ENCODE data around the gene ESRRG. TPM values are rescaled to one million over a fixed set of nuclear protein-coding genes. Genes with fewer than 3 reads are reported as not detected.
A peak's percentile ranks its signal among the peaks of the same experiment; 100 is the strongest.

The ESRRG gene
- polyA plus RNA-seq, 4 donors: 2.4 to 9.5 (median 5.2) TPM

DNA sequence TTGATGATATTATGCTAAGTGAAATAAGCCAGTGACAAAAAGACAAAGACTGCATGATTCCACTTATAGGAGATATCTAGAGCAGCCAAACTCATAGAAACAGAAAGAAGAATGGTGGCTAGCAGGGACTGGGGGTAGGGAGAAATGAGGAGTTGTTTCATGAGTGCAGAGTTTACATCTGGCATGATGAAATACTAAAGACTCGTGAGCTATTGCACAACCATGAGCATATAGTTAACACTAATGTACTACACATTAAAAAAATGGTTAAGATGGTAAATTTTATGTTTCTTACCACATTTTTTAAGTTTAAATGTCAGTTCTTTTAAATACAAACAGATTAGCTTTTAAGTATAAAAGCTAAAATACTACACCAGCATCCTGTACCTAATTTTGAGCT is 57.8 kb downstream of the ESRRG start:
- H3K4me3 ChIP-seq (ENCODE audit: low read depth in 1 of 3, low read length in 3 of 3): no peak overlapping the region
- H3K4me1 ChIP-seq (ENCODE audit: control insufficient read depth in 3 of 3, insufficient read depth in 2 of 3, low read depth in 1 of 3, low read length in 2 of 3): peaks cover 0 to 3% (median 0%) of the 10 kb centered on the region in 3 donors
- 45 to 76% (median 59%) methylated on average over 1 of the region's 1 CpG for WGBS, 3 donors
- H3K9me3 ChIP-seq (ENCODE audit: control insufficient read depth in 2 of 2, insufficient read depth in 1 of 2, low read depth in 1 of 2, low read length in 1 of 2): no peaks in the 10 kb centered on the region
- H3K27ac ChIP-seq (ENCODE audit: low read depth in 1 of 3, low read length in 2 of 3): peak overlapping the region in 1 of 3 donors; percentile 36
- FAIRE-seq: no peak
- no peaks in the 10 kb centered on the region for H3K36me3 ChIP-seq (ENCODE audit: control insufficient read depth in 3 of 3, insufficient read depth in 2 of 3, low read depth in 1 of 3, low read length in 3 of 3)
- H3K27me3 ChIP-seq (ENCODE audit: control insufficient read depth in 3 of 3, insufficient read depth in 3 of 3, low read length in 3 of 3): no peaks in the 10 kb centered on the region
- peak in 1 of 2 donors; percentile 88 for DNase-seq

DNA sequence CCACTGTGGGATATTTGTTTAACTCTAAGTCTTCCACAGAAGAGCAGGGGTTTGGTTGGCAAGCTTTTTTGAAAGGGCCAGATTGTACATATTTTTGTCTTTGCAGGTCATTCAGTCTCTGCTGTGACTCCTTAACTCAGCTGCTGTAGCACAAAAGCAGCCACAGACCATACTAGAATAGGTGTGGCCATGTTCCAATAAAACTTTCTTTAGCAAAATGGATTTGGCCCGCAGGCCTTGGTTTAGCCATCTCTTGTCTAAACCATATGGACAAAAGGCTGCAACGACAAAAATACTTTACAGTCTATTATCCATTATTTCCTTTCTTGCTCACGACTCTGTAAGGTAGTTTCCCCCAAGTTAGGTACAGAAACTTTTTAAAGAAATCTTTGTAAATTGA is 60.5 kb downstream of the ESRRG start:
- FAIRE-seq (no peak), DNase-seq (no peak)
- Histone ChIP-seq H3K9me3 (ENCODE audit: control insufficient read depth in 2 of 2, insufficient read depth in 1 of 2, low read depth in 1 of 2, low read length in 1 of 2) (no peaks in the 10 kb centered on the region), H3K27me3 (ENCODE audit: control insufficient read depth in 3 of 3, insufficient read depth in 3 of 3, low read length in 3 of 3) (no peaks in the 10 kb centered on the region), H3K36me3 (ENCODE audit: control insufficient read depth in 3 of 3, insufficient read depth in 2 of 3, low read depth in 1 of 3, low read length in 3 of 3) (no peaks in the 10 kb centered on the region), H3K27ac (ENCODE audit: low read depth in 1 of 3, low read length in 2 of 3) (no peak overlapping the region), H3K4me3 (ENCODE audit: low read depth in 1 of 3, low read length in 3 of 3) (no peak overlapping the region), H3K4me1 (ENCODE audit: control insufficient read depth in 3 of 3, insufficient read depth in 2 of 3, low read depth in 1 of 3, low read length in 2 of 3) (peaks cover 0 to 3% (median 0%) of the 10 kb centered on the region in 3 donors)
- WGBS, 3 donors: 84 to 89% (median 88%) methylated on average over 3 of the region's 3 CpGs

DNA sequence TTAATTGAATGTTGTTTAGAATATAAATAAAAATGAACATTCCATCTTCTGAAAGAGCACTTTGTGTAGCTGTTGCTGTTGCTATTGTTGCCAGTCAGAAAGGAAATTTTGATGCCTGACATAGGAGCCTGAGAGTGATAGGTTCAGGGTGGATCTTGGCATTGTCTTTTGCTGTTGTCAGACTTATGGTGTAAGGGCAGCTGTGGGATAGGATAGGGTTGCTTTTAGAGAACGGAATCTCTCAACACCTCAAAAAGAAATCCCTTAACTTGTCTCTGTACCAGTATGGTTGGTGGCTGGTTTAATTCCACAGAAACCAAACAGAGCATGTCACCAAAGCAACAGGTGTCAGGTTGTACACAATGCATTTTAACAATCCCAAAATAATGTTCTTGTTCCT is 62.7 kb downstream of the ESRRG start:
- WGBS, 3 donors: 82 to 95% (median 83%) methylated on average over 1 of the region's 1 CpG
- FAIRE-seq (no peak), DNase-seq (no peak)
- Histone ChIP-seq H3K36me3 (ENCODE audit: control insufficient read depth in 3 of 3, insufficient read depth in 2 of 3, low read depth in 1 of 3, low read length in 3 of 3) (no peaks in the 10 kb centered on the region), H3K27ac (ENCODE audit: low read depth in 1 of 3, low read length in 2 of 3) (no peak overlapping the region), H3K4me1 (ENCODE audit: control insufficient read depth in 3 of 3, insufficient read depth in 2 of 3, low read depth in 1 of 3, low read length in 2 of 3) (peaks cover 0 to 3% (median 0%) of the 10 kb centered on the region in 3 donors), H3K9me3 (ENCODE audit: control insufficient read depth in 2 of 2, insufficient read depth in 1 of 2, low read depth in 1 of 2, low read length in 1 of 2) (no peaks in the 10 kb centered on the region), H3K27me3 (ENCODE audit: control insufficient read depth in 3 of 3, insufficient read depth in 3 of 3, low read length in 3 of 3) (no peaks in the 10 kb centered on the region), H3K4me3 (ENCODE audit: low read depth in 1 of 3, low read length in 3 of 3) (no peak overlapping the region)

DNA sequence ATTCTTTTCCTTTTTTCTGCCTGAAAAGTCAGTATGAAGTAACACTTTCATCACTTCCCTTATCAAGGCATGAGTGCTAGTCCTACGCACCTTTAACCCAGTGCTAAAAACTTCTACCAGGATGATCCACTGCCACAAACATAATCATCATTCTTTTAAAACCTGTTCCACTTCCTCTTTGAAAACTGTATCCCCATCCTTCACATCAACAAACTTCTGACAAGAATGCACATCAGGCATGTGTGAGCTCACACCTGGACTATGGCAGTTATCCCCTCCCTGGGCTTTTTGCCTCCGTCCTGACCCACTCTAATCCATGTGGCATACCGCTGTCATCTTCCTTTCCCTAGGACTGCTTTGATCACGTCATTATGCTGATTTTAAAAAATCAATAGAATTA is 70.2 kb downstream of the ESRRG start:
- DNase-seq (no peak), FAIRE-seq (no peak)
- Histone ChIP-seq H3K9me3 (ENCODE audit: control insufficient read depth in 2 of 2, insufficient read depth in 1 of 2, low read depth in 1 of 2, low read length in 1 of 2) (no peaks in the 10 kb centered on the region), H3K36me3 (ENCODE audit: control insufficient read depth in 3 of 3, insufficient read depth in 2 of 3, low read depth in 1 of 3, low read length in 3 of 3) (no peaks in the 10 kb centered on the region), H3K27me3 (ENCODE audit: control insufficient read depth in 3 of 3, insufficient read depth in 3 of 3, low read length in 3 of 3) (no peaks in the 10 kb centered on the region), H3K4me3 (ENCODE audit: low read depth in 1 of 3, low read length in 3 of 3) (no peak overlapping the region), H3K27ac (ENCODE audit: low read depth in 1 of 3, low read length in 2 of 3) (no peak overlapping the region), H3K4me1 (ENCODE audit: control insufficient read depth in 3 of 3, insufficient read depth in 2 of 3, low read depth in 1 of 3, low read length in 2 of 3) (no peaks in the 10 kb centered on the region)
- WGBS, 3 donors: 72 to 86% (median 80%) methylated on average over 4 of the region's 4 CpGs

DNA sequence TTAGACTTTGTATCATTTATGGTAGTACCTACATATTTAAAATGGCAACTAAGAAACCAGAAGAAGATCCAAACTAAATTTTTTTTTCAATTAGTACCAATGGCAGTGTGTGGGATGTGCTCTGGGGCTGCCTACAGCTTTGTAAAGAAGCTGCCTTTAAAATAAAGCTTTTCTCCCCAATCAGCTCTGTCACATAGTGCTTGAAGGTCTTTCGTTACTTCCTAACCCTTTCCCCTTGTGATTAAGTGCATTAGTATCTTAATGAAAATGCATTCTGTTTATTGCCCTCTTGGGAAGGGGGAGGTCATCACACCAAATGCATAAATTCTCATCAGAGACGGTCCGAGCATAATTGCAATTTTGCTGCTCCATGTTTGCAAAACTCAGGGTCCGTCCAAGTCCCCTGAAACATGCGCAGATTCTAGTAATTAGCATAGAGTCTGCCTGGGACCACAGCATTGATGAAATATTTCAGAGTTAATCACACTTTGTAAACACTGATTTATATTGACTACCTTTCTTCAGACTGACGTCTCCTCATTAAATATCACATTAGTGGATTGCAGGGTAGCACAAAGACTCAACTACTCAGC is 71.3 kb downstream of the ESRRG start:
- FAIRE-seq: no peak
- DNase-seq: no peak
- Histone ChIP-seq H3K27ac (ENCODE audit: low read depth in 1 of 3, low read length in 2 of 3) (no peak overlapping the region), H3K4me1 (ENCODE audit: control insufficient read depth in 3 of 3, insufficient read depth in 2 of 3, low read depth in 1 of 3, low read length in 2 of 3) (no peaks in the 10 kb centered on the region), H3K4me3 (ENCODE audit: low read depth in 1 of 3, low read length in 3 of 3) (no peak overlapping the region), H3K27me3 (ENCODE audit: control insufficient read depth in 3 of 3, insufficient read depth in 3 of 3, low read length in 3 of 3) (no peaks in the 10 kb centered on the region), H3K36me3 (ENCODE audit: control insufficient read depth in 3 of 3, insufficient read depth in 2 of 3, low read depth in 1 of 3, low read length in 3 of 3) (no peaks in the 10 kb centered on the region), H3K9me3 (ENCODE audit: control insufficient read depth in 2 of 2, insufficient read depth in 1 of 2, low read depth in 1 of 2, low read length in 1 of 2) (no peaks in the 10 kb centered on the region)
- WGBS, 3 donors: 87 to 94% (median 90%) methylated on average over 6 of the region's 6 CpGs

DNA sequence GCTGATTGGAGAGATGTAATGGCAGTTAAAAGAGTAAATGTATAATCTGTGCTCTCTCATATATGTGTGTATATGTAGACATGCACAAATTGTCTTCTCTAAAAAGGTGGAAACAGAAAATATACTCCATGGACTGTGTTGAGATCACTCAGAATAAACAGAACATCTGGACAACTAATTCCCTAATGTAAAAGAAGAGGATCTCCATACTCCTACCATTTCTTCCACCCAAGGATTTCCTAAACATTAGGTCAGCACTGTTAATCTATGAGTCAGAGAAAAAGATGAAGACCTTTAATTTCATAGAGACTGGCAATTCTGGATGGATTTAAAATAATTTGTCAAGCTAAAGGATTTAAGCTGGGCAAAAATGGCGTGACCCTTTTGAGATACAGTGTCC is 80.1 kb downstream of the ESRRG start:
- no peak for FAIRE-seq
- Histone ChIP-seq H3K27me3 (ENCODE audit: control insufficient read depth in 3 of 3, insufficient read depth in 3 of 3, low read length in 3 of 3) (no peaks in the 10 kb centered on the region), H3K36me3 (ENCODE audit: control insufficient read depth in 3 of 3, insufficient read depth in 2 of 3, low read depth in 1 of 3, low read length in 3 of 3) (no peaks in the 10 kb centered on the region), H3K4me3 (ENCODE audit: low read depth in 1 of 3, low read length in 3 of 3) (no peak overlapping the region), H3K9me3 (ENCODE audit: control insufficient read depth in 2 of 2, insufficient read depth in 1 of 2, low read depth in 1 of 2, low read length in 1 of 2) (no peaks in the 10 kb centered on the region), H3K27ac (ENCODE audit: low read depth in 1 of 3, low read length in 2 of 3) (no peak overlapping the region), H3K4me1 (ENCODE audit: control insufficient read depth in 3 of 3, insufficient read depth in 2 of 3, low read depth in 1 of 3, low read length in 2 of 3) (no peaks in the 10 kb centered on the region)
- WGBS, 3 donors: 76 to 91% (median 86%) methylated on average over 1 of the region's 1 CpG
- no peak for DNase-seq

DNA sequence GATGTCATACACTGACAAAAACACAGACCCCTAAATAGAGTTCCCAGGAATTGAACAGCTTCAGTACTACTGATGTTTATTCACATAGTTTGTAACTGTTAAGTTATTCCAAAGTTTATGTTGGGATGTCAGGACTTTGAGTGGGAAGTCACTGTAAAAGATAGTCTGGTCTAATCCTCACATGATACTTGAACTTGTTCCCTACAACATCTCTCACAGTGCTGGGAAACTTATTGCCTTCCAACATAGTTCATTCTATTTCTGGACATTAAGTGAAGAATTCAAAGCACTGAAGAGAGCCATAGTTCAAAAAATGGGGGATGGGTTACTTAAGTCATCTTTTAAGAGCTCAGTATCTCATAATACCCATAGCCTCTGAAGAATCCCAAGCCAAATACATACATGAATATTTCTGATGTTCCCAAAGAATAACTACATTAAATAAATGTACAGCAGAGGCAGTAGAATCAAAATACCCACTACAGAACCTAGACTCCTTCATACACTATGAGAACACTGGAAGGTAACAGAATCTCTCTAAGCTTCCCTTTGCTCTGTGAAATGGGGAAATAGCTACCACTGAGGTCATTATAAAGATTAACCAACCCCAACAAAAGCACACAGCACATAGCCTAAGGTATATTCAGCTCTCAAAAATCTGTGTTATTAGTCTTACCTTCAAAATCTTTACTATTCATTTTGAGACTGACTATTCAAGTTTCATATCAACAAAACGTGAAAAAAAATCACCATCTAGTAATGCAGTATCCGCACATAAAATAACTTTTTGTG is 81.4 kb downstream of the ESRRG start:
- Histone ChIP-seq H3K27me3 (ENCODE audit: control insufficient read depth in 3 of 3, insufficient read depth in 3 of 3, low read length in 3 of 3) (no peaks in the 10 kb centered on the region), H3K9me3 (ENCODE audit: control insufficient read depth in 2 of 2, insufficient read depth in 1 of 2, low read depth in 1 of 2, low read length in 1 of 2) (no peaks in the 10 kb centered on the region), H3K4me3 (ENCODE audit: low read depth in 1 of 3, low read length in 3 of 3) (no peak overlapping the region), H3K36me3 (ENCODE audit: control insufficient read depth in 3 of 3, insufficient read depth in 2 of 3, low read depth in 1 of 3, low read length in 3 of 3) (no peaks in the 10 kb centered on the region), H3K27ac (ENCODE audit: low read depth in 1 of 3, low read length in 2 of 3) (no peak overlapping the region), H3K4me1 (ENCODE audit: control insufficient read depth in 3 of 3, insufficient read depth in 2 of 3, low read depth in 1 of 3, low read length in 2 of 3) (no peaks in the 10 kb centered on the region)
- FAIRE-seq: no peak
- no peak for DNase-seq
- WGBS, 3 donors: 85 to 93% (median 88%) methylated on average over 2 of the region's 2 CpGs

DNA sequence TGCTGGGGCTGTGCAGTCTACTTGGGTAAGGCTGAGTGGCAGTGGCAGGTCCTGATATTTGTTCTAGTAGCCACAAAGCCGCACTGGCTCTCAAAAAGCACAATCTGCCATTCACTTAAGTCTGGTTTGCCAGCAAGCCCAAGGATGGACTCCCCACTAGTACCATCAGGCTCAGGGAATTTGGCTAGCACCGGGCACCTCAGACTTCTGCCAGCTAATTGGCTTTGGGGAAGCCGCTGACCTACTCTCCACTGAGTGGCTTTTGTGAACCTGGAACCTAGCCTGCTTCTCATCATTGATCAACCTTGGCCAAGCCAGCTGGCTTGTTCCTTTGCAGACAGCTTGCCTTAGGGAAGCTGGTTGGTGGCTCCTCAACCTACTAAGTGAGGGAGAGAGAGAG is 83.1 kb downstream of the ESRRG start:
- WGBS, 3 donors: 91 to 97% (median 93%) methylated on average over 3 of the region's 3 CpGs

More for the DNA sequence above, 83.1 kb downstream of the ESRRG start:
- H3K36me3 ChIP-seq (ENCODE audit: control insufficient read depth in 3 of 3, insufficient read depth in 2 of 3, low read depth in 1 of 3, low read length in 3 of 3): no peaks in the 10 kb centered on the region
- no peak overlapping the region for H3K27ac ChIP-seq (ENCODE audit: low read depth in 1 of 3, low read length in 2 of 3)
- FAIRE-seq (no peak), DNase-seq (no peak)
- peaks cover 0 to 2% (median 0%) of the 10 kb centered on the region in 3 donors for H3K27me3 ChIP-seq (ENCODE audit: control insufficient read depth in 3 of 3, insufficient read depth in 3 of 3, low read length in 3 of 3)
- H3K4me1 ChIP-seq (ENCODE audit: control insufficient read depth in 3 of 3, insufficient read depth in 2 of 3, low read depth in 1 of 3, low read length in 2 of 3): no peaks in the 10 kb centered on the region
- H3K9me3 ChIP-seq (ENCODE audit: control insufficient read depth in 2 of 2, insufficient read depth in 1 of 2, low read depth in 1 of 2, low read length in 1 of 2): no peaks in the 10 kb centered on the region
- H3K4me3 ChIP-seq (ENCODE audit: low read depth in 1 of 3, low read length in 3 of 3): no peak overlapping the region
